ENCODE data around the gene TNK2.

GRCh38 chr3:195893516-195893915, 14.8 kb downstream of the TNK2 start:
- TF ChIP-seq, protein P1, sequence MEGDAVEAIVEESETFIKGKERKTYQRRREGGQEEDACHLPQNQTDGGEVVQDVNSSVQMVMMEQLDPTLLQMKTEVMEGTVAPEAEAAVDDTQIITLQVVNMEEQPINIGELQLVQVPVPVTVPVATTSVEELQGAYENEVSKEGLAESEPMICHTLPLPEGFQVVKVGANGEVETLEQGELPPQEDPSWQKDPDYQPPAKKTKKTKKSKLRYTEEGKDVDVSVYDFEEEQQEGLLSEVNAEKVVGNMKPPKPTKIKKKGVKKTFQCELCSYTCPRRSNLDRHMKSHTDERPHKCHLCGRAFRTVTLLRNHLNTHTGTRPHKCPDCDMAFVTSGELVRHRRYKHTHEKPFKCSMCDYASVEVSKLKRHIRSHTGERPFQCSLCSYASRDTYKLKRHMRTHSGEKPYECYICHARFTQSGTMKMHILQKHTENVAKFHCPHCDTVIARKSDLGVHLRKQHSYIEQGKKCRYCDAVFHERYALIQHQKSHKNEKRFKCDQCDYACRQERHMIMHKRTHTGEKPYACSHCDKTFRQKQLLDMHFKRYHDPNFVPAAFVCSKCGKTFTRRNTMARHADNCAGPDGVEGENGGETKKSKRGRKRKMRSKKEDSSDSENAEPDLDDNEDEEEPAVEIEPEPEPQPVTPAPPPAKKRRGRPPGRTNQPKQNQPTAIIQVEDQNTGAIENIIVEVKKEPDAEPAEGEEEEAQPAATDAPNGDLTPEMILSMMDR (optimal IDR thresholded peaks at IDR 0.05 in 1 of 3, IDR thresholded peaks at IDR 0.05 in 1 of 3, conservative IDR thresholded peaks at IDR 0.05 in 1 of 3; ENCODE audit: extremely low read depth in 1 of 3, insufficient read depth in 2 of 3, low read length in 3 of 3): no peak
- TF ChIP-seq EZH2 (IDR thresholded peaks at IDR 0.05; ENCODE audit: low read length): no peak

Measured in keratinocyte (primary cell).